Activated T-cell treated with anti-CD3 and anti-CD28 coated beads, Interleukin-2, amount 50 U/mL, for 72 hours (primary cell): ENCODE data around the gene SOX5. TPM values are rescaled to one million over a fixed set of nuclear protein-coding genes. Genes with fewer than 3 reads are reported as not detected.
"Not testable (repeated sequence)": the region's sequence is repeated elsewhere in the genome, so short reads cannot be mapped to it uniquely, and the experiment has no call there.

Source experiments
- ATAC-seq, 2 donors: fragments of 150-1000 bp; cut with Tn5 transposase; replicated peaks in 1 of 2; 2 replicates each; pipeline ENCODE4 v1.10.0; 2021; ENCODE audit warnings: moderate library complexity in 2 of 2, mild to moderate bottlenecking in 1 of 2
- DNase-seq, 2 donors: peaks; one replicate each; pipeline ENCODE4 v3.0.0; 2021 to 2022; ENCODE audit warnings: mixed read lengths in 1 of 2
- H3K27ac Mint-ChIP-seq: one replicate; pipeline ENCODE4 v1.8.0; 2022; ENCODE audit warnings: mild to moderate bottlenecking, moderate library complexity, mixed read lengths
- H3K27me3 Mint-ChIP-seq: one replicate; pipeline ENCODE4 v1.8.0; 2022; ENCODE audit warnings: low read depth, mixed read lengths
- H3K36me3 Mint-ChIP-seq, 2 donors: one replicate each; pipeline ENCODE4 v1.8.0; 2022; ENCODE audit warnings: mixed read lengths in 2 of 2, mild to moderate bottlenecking in 1 of 2; ENCODE audit not compliant: insufficient read depth in 2 of 2
- H3K4me1 Mint-ChIP-seq: one replicate; pipeline ENCODE4 v1.8.0; 2022; ENCODE audit warnings: low read depth, mixed read lengths
- H3K4me3 Mint-ChIP-seq, 2 donors: one replicate each; pipeline ENCODE4 v1.8.0; 2022; ENCODE audit warnings: mild to moderate bottlenecking in 2 of 2, mixed read lengths in 2 of 2, moderate library complexity in 2 of 2
- H3K9me3 Mint-ChIP-seq, 2 donors: one replicate each; pipeline ENCODE4 v1.8.0; 2022; ENCODE audit warnings: mixed read lengths in 2 of 2
- total RNA-seq, 2 donors: library from RNA; stranded (reverse); gene quantifications; one replicate each; pipeline ENCODE4 v1.2.3, GENCODE V29; 2022

The SOX5 gene
- total RNA-seq, 2 donors from 2014 or later = 1.7 to 2.5 TPM

- not testable (repeated sequence) for H3K4me1 Mint-ChIP-seq, H3K4me3 Mint-ChIP-seq, ATAC-seq, DNase-seq, H3K36me3 Mint-ChIP-seq, H3K27me3 Mint-ChIP-seq, H3K27ac Mint-ChIP-seq
- peaks cover 2 to 11% of the 10 kb centered on the region in 2 donors for H3K9me3 Mint-ChIP-seq
These were observed 433.7 kb downstream of the SOX5 start for GRCh38 chr12:23515785-23516184.

GRCh38 chr12:23510484-23510883 is 439.0 kb downstream of the SOX5 start:
- Mint-ChIP-seq H3K27ac (no peak overlapping the region), H3K9me3 (peaks cover 3 to 6% of the 10 kb centered on the region in 2 donors), H3K4me3 (no peak overlapping the region), H3K27me3 (no peaks in the 10 kb centered on the region), H3K4me1 (no peaks in the 10 kb centered on the region), H3K36me3 (no peaks in the 10 kb centered on the region)
- DNase-seq = no peak
- ATAC-seq = no peak

GRCh38 chr12:23509832-23510231 is 439.6 kb downstream of the SOX5 start:
- H3K4me3 Mint-ChIP-seq, H3K36me3 Mint-ChIP-seq, H3K4me1 Mint-ChIP-seq, H3K27ac Mint-ChIP-seq, H3K9me3 Mint-ChIP-seq, ATAC-seq, DNase-seq, H3K27me3 Mint-ChIP-seq: not testable (repeated sequence)

GRCh38 chr12:23507785-23508184 is 441.7 kb downstream of the SOX5 start:
- H3K27me3 Mint-ChIP-seq, H3K27ac Mint-ChIP-seq, H3K9me3 Mint-ChIP-seq, DNase-seq, H3K4me1 Mint-ChIP-seq, H3K4me3 Mint-ChIP-seq, H3K36me3 Mint-ChIP-seq, ATAC-seq: not testable (repeated sequence)

- not testable (repeated sequence) for H3K36me3 Mint-ChIP-seq, H3K4me3 Mint-ChIP-seq, H3K27me3 Mint-ChIP-seq, H3K27ac Mint-ChIP-seq, DNase-seq, ATAC-seq, H3K9me3 Mint-ChIP-seq, H3K4me1 Mint-ChIP-seq
These were observed 443.7 kb downstream of the SOX5 start for GRCh38 chr12:23505736-23506135.

GRCh38 chr12:23504641-23505399 is 444.6 kb downstream of the SOX5 start:
- H3K36me3 Mint-ChIP-seq = no peaks in the 10 kb centered on the region
- no peak overlapping the region for H3K4me3 Mint-ChIP-seq
- ATAC-seq = no peak

GRCh38 chr12:23504043-23504442 is 445.4 kb downstream of the SOX5 start:
- no peak overlapping the region for H3K4me3 Mint-ChIP-seq
- ATAC-seq = no peak
- H3K4me1 Mint-ChIP-seq = no peaks in the 10 kb centered on the region
- H3K36me3 Mint-ChIP-seq = no peaks in the 10 kb centered on the region
- no peaks in the 10 kb centered on the region for H3K27me3 Mint-ChIP-seq
- no peak for DNase-seq
- H3K27ac Mint-ChIP-seq = no peak overlapping the region
- peaks cover 0 to 2% of the 10 kb centered on the region in 2 donors for H3K9me3 Mint-ChIP-seq

More at GRCh38 chr12:23504641-23505399, 444.6 kb downstream of the SOX5 start:
- no peaks in the 10 kb centered on the region for H3K4me1 Mint-ChIP-seq
- H3K27me3 Mint-ChIP-seq = no peaks in the 10 kb centered on the region
- DNase-seq = no peak
- H3K9me3 Mint-ChIP-seq = peaks cover 0 to 2% of the 10 kb centered on the region in 2 donors
- no peak overlapping the region for H3K27ac Mint-ChIP-seq

GRCh38 chr12:23503544-23503943 is 445.9 kb downstream of the SOX5 start:
- DNase-seq = no peak
- Mint-ChIP-seq H3K27ac (no peak overlapping the region), H3K27me3 (no peaks in the 10 kb centered on the region), H3K36me3 (no peaks in the 10 kb centered on the region), H3K4me3 (no peak overlapping the region), H3K9me3 (peaks cover 2 to 4% of the 10 kb centered on the region in 2 donors), H3K4me1 (no peaks in the 10 kb centered on the region)
- no peak for ATAC-seq

- ATAC-seq (no peak), DNase-seq (no peak)
- Mint-ChIP-seq H3K4me1 (no peaks in the 10 kb centered on the region), H3K4me3 (no peak overlapping the region), H3K27me3 (no peaks in the 10 kb centered on the region), H3K36me3 (no peaks in the 10 kb centered on the region), H3K27ac (no peak overlapping the region), H3K9me3 (peaks cover 3 to 6% of the 10 kb centered on the region in 2 donors)
These were observed 447.2 kb downstream of the SOX5 start for GRCh38 chr12:23502259-23502658.

- Mint-ChIP-seq H3K9me3 (peaks cover 5 to 6% of the 10 kb centered on the region in 2 donors), H3K27ac (no peak overlapping the region), H3K4me3 (no peak overlapping the region), H3K36me3 (peaks cover 0 to 2% of the 10 kb centered on the region in 2 donors), H3K27me3 (no peaks in the 10 kb centered on the region), H3K4me1 (no peaks in the 10 kb centered on the region)
- DNase-seq (no peak), ATAC-seq (no peak)
These were observed 454.0 kb downstream of the SOX5 start for GRCh38 chr12:23495472-23495871.

- H3K9me3 Mint-ChIP-seq = peaks cover 4 to 5% of the 10 kb centered on the region in 2 donors
- H3K4me1 Mint-ChIP-seq = no peaks in the 10 kb centered on the region
- no peak overlapping the region for H3K4me3 Mint-ChIP-seq
- no peaks in the 10 kb centered on the region for H3K27me3 Mint-ChIP-seq
- no peak overlapping the region for H3K27ac Mint-ChIP-seq
- peaks cover 0 to 2% of the 10 kb centered on the region in 2 donors for H3K36me3 Mint-ChIP-seq
- DNase-seq (no peak), ATAC-seq (no peak)
These were observed 455.8 kb downstream of the SOX5 start for GRCh38 chr12:23493672-23494071.

GRCh38 chr12:23491029-23491428 is 458.4 kb downstream of the SOX5 start:
- H3K9me3 Mint-ChIP-seq, H3K4me3 Mint-ChIP-seq, ATAC-seq, H3K36me3 Mint-ChIP-seq, H3K4me1 Mint-ChIP-seq, DNase-seq, H3K27me3 Mint-ChIP-seq, H3K27ac Mint-ChIP-seq: not testable (repeated sequence)

GRCh38 chr12:23488130-23488529 is 461.3 kb downstream of the SOX5 start:
- DNase-seq (no peak), ATAC-seq (no peak)
- H3K4me3 Mint-ChIP-seq = no peak overlapping the region
- H3K4me1 Mint-ChIP-seq = no peaks in the 10 kb centered on the region
- H3K9me3 Mint-ChIP-seq = peaks cover 5 to 6% of the 10 kb centered on the region in 2 donors
- H3K27ac Mint-ChIP-seq = no peak overlapping the region
- no peaks in the 10 kb centered on the region for H3K27me3 Mint-ChIP-seq
- peaks cover 0 to 2% of the 10 kb centered on the region in 2 donors for H3K36me3 Mint-ChIP-seq

GRCh38 chr12:23484238-23484637 is 465.2 kb downstream of the SOX5 start:
- no peak overlapping the region for H3K27ac Mint-ChIP-seq
- peaks cover 4 to 7% of the 10 kb centered on the region in 2 donors for H3K9me3 Mint-ChIP-seq
- no peaks in the 10 kb centered on the region for H3K4me1 Mint-ChIP-seq
- DNase-seq (no peak), ATAC-seq (no peak)
- no peaks in the 10 kb centered on the region for H3K36me3 Mint-ChIP-seq
- H3K4me3 Mint-ChIP-seq = no peak overlapping the region
- H3K27me3 Mint-ChIP-seq = no peaks in the 10 kb centered on the region
